ENCODE data around the gene MYO18A. TPM values are rescaled to one million over a fixed set of nuclear protein-coding genes. Genes with fewer than 3 reads are reported as not detected.

The MYO18A gene
- total and polyA plus RNA-seq, 2 of the 4 experiments (the other 2 are of a cell fraction) = 22.4 to 39.1 TPM

DNA sequence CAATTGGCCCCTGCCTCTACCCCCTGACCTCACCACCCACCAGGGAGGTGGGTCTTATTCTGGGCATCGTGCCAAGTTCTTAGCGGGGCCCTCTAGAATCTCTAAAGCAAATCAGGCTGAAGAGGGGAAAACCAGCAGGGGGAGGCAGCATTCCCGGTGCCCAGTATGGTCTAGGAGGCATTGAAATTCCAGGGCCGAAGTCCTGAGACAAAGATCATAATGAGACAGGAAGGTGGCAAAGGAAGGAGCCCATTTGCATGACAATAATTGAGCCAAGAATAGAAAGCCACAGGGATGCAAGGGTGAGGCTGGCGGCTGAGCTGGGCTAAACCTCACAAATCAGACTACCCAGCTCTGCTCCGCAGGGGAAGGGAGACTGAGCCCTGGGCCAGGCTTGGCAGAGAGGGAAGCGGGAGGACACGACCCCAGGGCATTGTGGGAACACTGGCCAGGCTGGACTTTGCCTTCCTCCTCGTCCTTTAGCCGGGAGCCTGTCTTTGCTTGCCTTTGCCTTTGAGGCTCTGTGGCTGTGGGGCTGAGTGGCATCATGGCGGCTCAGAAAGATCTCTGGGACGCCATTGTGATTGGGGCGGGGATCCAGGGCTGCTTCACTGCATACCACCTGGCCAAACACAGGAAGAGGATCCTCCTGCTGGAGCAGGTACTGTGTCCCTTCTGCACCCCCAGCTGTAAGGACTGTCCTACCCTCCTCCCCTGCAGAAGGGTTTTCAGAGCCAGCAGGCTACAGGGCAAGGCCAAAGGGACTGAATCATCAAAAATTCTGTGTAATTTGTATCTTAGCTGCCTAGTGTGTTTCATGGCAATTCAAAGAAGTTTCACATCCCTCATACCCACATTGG, 137.3 kb downstream of the MYO18A start, which contains the start of gene PIPOX:
Gene PIPOX (plus strand): TSS at position 463 of the 860 bp plus-strand sequence. CDS start 85 bp downstream, at position 548.
- H2BK20ac ChIP-seq (ENCODE audit: low read depth, low read length) = no peak within 1 kb of the TSS
- H3K79me1 ChIP-seq (ENCODE audit: low read depth in 1 of 2, low read length in 2 of 2) = no peaks in the 10 kb centered on the region
- H2AK9ac ChIP-seq (replicated peaks; ENCODE audit: low read depth, low read length, poor library complexity) = no peak within 1 kb of the TSS
- no peak within 1 kb of the TSS for H2AFZ ChIP-seq (replicated peaks; ENCODE audit: low read length, poor library complexity)
- no peak within 1 kb of the TSS for H2AK5ac ChIP-seq (ENCODE audit: low read depth, low read length)
- H3K4ac ChIP-seq (ENCODE audit: low read depth, low read length) = no peak within 1 kb of the TSS
- H4K8ac ChIP-seq (ENCODE audit: low read depth in 2 of 2, low read length in 2 of 2) = no peak within 1 kb of the TSS
- ATAC-seq (ENCODE audit: low read depth) (no peak; the same call in 1 of the 2 replicates), DNase-seq (peak; percentile 15)
- no peaks in the 10 kb centered on the region for H3K36me3 ChIP-seq (ENCODE audit: control insufficient read depth, insufficient read depth, low read length)
- POLR2A ChIA-PET (ENCODE audit: unreplicated experiment) = no interaction called here
- H3K27ac ChIP-seq (ENCODE audit: insufficient read depth, low read length) = no peak within 1 kb of the TSS
- H2BK120ac ChIP-seq (ENCODE audit: low read depth, low read length) = no peak within 1 kb of the TSS
- H3K9ac ChIP-seq (ENCODE audit: low read depth, low read length) = no peak within 1 kb of the TSS
- 40% methylated on average over 2 of the region's 13 CpGs; no CpG with 5 or more reads in 1 of the 2 experiments for WGBS, 2 experiments (ENCODE audit: extremely low coverage in 2 of 2, insufficient read length in 1 of 2)
- H2BK15ac ChIP-seq (ENCODE audit: low read depth, low read length) = no peak within 1 kb of the TSS
- no peak within 1 kb of the TSS for H3K18ac ChIP-seq (ENCODE audit: low read depth, low read length)
- no peak within 1 kb of the TSS for H4K5ac ChIP-seq (ENCODE audit: low read depth, low read length)
- H4K20me1 ChIP-seq (ENCODE audit: insufficient read depth, low read length) = no peaks in the 10 kb centered on the region
- H3K14ac ChIP-seq (replicated peaks; ENCODE audit: low read depth, low read length) = no peak within 1 kb of the TSS
- in situ Hi-C loops (cut with MboI; ENCODE audit: low sequenced_read_pairs) (loop anchor here (10.0 kb wide), 1 partner anchor 62 kb away; no protein-coding TSS in a partner anchor), dilution Hi-C loops (cut with HindIII; ENCODE audit: low sequenced_read_pairs, unreplicated experiment) (no loop called here), intact Hi-C loops (cut with micrococcal nuclease) (loop anchor here (10.0 kb wide), 1 partner anchor 78 kb away; no protein-coding TSS in a partner anchor)
- H2BK5ac ChIP-seq (ENCODE audit: low read depth, low read length, poor library complexity, severe bottlenecking) = no peak within 1 kb of the TSS
- H3K9me1 ChIP-seq (ENCODE audit: insufficient read depth, low read length) = no peaks in the 10 kb centered on the region
- no peak within 1 kb of the TSS for H3K4me3 ChIP-seq (ENCODE audit: insufficient read depth, low read depth, low read length)
- no peaks in the 10 kb centered on the region for H3K4me1 ChIP-seq (ENCODE audit: control insufficient read depth, insufficient read depth, low read length)
- H3K4me2 ChIP-seq (ENCODE audit: low read depth, low read length) = no peak within 1 kb of the TSS
- no peak for TF ChIP-seq MAZ (IDR thresholded peaks at IDR 0.05; ENCODE audit: borderline replicate concordance, low read depth, low read length)
- no peak for TF ChIP-seq RFX5 (IDR thresholded peaks at IDR 0.05; ENCODE audit: low read depth, low read length)
- TF ChIP-seq MAFK (IDR thresholded peaks at IDR 0.05; ENCODE audit: low read depth, low read length) = no peak
- TF ChIP-seq RCOR1 (IDR thresholded peaks at IDR 0.05; ENCODE audit: insufficient replicate concordance, low read length) = no peak
- no peak for TF ChIP-seq MXI1 (IDR thresholded peaks at IDR 0.05; ENCODE audit: borderline replicate concordance, low read depth, low read length)
- no peak for TF ChIP-seq NFE2L2 (IDR thresholded peaks at IDR 0.05; ENCODE audit: low read depth, low read length)
- TF ChIP-seq, protein P1, sequence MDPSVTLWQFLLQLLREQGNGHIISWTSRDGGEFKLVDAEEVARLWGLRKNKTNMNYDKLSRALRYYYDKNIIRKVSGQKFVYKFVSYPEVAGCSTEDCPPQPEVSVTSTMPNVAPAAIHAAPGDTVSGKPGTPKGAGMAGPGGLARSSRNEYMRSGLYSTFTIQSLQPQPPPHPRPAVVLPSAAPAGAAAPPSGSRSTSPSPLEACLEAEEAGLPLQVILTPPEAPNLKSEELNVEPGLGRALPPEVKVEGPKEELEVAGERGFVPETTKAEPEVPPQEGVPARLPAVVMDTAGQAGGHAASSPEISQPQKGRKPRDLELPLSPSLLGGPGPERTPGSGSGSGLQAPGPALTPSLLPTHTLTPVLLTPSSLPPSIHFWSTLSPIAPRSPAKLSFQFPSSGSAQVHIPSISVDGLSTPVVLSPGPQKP (IDR thresholded peaks at IDR 0.05; ENCODE audit: borderline replicate concordance, low read depth, low read length) = no peak
- TF ChIP-seq RAD21 (IDR thresholded peaks at IDR 0.05; ENCODE audit: low read length) = no peak
- no peak for TF ChIP-seq POLR2A (IDR thresholded peaks at IDR 0.05; ENCODE audit: low read depth, low read length)
- TF ChIP-seq CEBPB (IDR thresholded peaks at IDR 0.05; ENCODE audit: low read depth, low read length) = no peak
- TF ChIP-seq BHLHE40 (IDR thresholded peaks at IDR 0.05; ENCODE audit: low read depth, low read length) = no peak
- no peak for TF ChIP-seq CHD1 (IDR thresholded peaks at IDR 0.05; ENCODE audit: low read depth, low read length)
- no peak for TF ChIP-seq FOS (IDR thresholded peaks at IDR 0.05; ENCODE audit: low read depth, low read length)
- no peak within 1 kb of the TSS for H3K23ac ChIP-seq (ENCODE audit: low read depth, low read length)
- H3K9me3 ChIP-seq (ENCODE audit: control insufficient read depth, insufficient read depth, low read length) = no peaks in the 10 kb centered on the region; the same call in 1 of the 2 replicates
- CTCF ChIA-PET = no interaction called here
- H4K91ac ChIP-seq (ENCODE audit: insufficient read depth, low read depth, low read length) = no peak within 1 kb of the TSS
- peaks cover 46% of the 10 kb centered on the region for H3K27me3 ChIP-seq (ENCODE audit: control insufficient read depth, insufficient read depth, low read length)
- BruUV-seq (replicated peaks) = no TSS peak
- H3K56ac ChIP-seq (ENCODE audit: extremely low read depth, insufficient read depth, low read length) = no peak within 1 kb of the TSS

Data from IMR-90 (cell line).